Smooth muscle cell of the brain vasculature (primary cell): ENCODE data around the gene ANGEL2.
"Not testable (repeated sequence)": the region's sequence is repeated elsewhere in the genome, so short reads cannot be mapped to it uniquely, and the experiment has no call there.

Experiments
- DNase-seq: peaks from one replicate; pipeline ENCODE4 v3.0.0-alpha.2; 2012; ENCODE audit warnings: low read depth, low spot score

ANGEL2 gene

DNA sequence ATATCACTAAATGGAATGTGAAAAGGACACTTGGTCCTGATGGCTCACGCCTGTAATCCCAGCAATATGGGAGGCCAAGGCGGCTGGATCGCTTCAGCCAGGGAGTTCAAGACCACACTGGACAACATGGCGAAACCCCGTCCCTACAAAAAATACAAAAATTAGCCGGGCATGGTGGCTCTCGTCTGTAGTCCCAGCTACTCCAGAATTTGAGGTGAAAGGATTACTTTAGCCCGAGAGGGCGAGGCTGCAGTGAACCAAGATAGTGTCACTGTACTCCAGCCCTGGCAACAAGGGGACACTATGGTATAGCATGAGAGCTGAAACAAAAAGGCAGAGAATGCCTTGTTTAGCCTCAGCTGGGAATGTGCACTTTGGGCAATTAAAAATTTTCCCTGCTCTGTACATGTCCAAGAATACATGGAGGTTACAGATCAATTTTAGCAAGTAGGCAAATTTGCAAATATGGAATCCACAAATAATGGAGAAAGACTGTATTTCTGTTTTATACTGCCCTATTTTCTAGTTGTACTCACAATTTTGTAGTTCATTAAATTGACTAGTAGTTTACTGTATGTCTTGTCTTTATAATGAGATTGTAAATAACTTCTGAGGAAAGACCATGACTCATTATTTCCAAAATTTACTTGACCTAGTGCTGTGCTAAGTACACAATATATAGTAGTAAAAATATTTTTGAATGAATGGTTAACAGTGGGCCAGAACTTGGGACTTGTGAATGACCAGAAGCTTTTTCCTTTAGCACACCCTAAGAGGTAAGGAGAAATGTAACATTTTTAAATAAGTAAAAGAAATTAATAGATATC lies 2.0 kb upstream of the ANGEL2 start:
- no peak for DNase-seq

DNA sequence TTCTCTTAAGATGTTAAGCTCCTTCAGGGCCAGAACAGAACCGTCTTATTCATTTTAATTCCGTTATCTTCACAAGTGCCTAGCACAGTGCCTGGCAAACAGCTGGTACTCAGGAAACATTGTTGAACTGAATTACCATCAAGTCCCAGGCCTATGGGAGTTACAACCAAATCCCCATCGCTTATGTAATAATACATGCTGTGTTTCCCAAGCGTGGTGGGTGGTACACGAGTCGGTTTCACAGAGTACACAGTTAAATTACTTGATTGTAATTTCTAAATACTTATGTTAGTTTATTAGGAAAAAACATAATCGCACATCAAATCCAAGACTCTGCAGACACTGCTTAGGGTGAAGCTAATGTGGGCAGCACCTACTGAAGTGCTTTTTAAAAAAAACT lies 1.0 kb downstream of the ANGEL2 start:
- no peak for DNase-seq

DNA sequence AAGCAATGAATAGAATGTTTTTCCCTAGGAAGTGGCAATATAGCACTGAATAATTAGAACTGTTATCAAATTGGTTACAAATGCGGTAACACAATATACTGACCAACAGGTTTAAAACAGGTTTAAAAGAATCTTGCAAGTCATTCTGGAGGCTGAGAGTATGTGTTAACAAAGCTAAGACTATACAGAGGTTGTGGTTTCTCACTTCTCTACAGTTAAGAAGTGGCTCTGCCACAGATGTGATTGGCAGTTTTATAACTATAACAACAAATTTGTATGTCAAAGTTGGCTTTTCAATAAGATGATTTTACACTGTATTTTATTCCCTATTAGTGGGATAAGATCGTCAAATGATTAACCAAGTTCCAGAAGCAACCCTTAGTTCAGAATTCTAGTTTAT lies 7.1 kb downstream of the ANGEL2 start:
- no peak for DNase-seq

DNA sequence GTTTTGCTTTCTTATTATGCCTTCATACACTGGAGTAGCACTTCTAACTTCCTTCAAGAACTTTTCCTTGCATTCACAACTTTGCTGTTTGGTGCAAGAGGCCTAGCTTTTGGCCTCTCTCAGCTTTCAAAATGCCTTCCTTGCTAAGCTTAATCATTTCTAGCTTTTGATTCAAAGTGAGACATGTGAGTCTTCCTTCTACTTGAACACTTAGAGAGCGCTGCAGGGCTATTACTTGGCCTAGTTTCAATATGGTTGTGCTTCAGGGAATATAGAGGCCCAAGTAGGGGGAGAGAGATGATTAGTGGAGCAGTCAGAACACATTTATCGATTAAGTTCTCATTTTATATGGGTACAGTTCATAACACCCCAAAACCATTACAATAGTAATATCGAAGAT lies 12.4 kb downstream of the ANGEL2 start:
- DNase-seq: no peak

DNA sequence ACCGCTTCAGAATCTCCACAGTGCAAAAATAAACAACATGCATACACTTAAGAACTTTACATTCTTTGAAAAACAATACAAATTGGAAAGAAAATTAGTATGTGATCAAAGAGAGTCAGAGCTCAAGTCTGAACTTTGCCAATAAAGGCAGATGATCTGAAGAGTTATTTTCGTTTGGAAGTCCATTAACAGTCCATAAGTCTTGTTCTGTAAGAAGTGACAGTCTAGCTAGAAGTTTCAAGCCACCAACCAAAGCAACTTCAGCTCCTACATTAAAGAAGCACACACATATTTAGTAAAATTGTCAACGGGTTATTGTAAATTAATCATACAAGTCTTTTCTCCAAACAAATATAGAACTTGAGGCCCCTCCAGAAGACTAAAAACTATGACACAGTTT lies 20.7 kb downstream of the ANGEL2 start:
- DNase-seq: no peak

DNA sequence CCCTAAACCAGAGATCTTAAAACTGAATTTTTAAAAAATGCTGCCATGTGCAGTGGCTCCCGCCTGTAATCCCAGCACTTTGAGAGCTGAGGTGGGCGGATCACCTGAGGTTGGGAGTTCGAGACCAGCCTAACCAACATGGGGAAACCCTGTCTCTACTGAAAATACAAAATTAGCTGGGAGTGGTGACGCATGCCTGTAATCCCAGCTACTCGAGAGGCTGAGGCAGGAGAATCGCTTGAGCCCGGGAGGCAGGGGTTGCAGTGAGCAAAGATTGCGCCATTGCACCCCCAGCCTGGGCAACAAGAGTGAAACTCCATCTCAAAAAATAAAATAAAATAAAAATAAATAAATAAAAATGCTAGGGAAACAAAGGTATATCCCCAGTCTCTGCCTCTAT lies 21.7 kb downstream of the ANGEL2 start:
- DNase-seq: not testable (repeated sequence)

DNA sequence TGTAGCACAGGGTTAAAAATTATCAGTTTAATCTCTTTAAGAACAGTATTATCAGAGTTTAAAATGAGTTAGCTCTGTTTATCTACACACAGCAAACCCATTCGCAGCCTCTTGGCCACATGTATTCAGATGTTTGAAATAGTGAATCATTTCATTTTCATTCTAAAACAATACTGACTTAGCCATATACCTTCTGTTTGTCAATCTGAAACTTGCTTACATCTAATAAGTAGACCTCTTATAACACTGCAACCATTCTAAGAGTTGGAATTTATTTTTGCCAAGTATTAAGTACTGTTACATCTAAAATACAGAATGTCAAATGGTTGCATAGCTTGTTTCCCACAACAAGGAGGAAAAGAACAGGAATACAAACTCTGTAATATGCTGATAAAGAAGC lies 25.4 kb downstream of the ANGEL2 start:
- DNase-seq: no peak

DNA sequence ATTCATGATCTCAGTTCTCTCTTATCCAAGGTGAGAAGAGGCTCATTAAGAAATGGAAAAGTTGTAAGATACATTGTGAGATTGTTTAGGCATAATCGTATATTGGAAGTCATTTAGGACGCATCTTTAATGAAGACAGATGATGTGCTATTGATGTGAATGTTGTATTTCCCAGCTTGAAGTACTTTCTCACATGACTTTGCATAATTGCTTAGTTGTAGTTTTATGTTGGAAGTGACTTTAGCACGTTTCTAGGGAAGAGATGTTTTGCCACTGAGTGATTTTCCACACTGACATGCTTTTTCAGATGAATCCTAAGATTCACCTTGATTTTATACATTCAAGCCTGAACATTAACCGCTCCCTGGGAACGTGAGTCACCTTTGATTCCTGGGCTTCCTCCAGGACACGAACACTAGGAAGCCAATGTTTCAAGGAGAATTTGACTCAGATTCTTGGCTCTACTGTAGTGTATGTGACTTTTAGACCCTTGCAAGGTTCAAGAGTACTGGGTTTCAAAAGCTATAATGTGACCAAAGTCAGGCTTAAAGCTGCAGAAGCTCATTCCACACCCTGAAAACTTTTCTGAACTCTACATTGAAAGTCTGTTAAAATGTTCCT lies 27.9 kb downstream of the ANGEL2 start:
- no peak for DNase-seq

DNA sequence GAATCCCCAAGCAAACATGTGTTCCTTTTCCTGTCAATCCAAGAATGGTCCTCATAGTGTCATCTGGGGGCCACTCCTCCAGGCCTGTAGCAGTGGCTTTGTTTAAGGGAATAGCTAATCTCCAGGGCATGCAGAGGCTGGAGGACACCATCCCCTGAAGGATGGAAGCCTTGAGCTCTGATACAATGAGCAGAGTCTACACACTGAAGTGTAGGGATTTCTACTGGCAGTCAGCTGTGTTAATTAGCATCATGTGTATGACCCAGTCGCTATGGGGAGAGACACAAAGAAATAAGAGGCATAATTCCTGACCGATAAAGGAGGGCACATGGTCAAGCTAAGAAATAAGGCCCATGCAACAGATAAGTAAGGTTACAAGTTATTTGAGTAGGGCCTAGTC lies 29.1 kb downstream of the ANGEL2 start:
- DNase-seq: no peak

DNA sequence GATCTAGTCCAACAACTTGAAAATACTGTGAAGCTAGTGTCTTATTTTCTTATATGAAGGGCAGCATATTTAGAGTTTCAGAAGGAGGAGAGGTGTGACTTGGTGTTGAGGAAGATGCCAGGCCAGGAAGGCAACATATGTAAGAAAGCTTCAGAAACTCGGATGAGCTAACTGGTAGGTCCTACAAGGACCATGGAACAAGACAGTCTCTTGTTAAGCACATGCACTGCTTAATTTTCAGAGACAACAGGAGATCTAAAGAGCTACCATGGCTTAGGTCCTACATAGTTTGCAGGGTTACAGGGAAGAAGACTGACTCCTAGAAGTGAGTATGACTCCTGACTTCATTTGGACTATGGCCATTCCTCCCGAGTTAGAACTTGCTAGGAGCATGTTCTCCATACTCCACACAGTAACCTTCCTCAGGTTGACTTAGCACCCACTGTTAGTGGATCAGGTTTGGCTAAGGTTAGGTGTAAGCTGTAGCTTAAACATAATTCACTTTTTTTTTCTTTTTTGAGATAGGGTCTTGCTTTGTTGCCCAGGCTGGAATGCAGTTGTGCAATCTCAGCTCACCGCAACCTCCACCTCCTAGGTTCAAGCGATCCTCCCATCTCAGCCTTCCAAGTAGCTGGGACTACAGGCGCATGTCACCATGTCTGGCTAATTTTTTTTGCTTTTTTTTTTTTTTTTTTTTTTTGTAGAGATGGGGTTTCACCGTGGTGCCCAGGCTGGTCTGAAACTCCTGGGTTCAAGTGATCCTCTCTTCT lies 31.0 kb downstream of the ANGEL2 start:
- no peak for DNase-seq

DNA sequence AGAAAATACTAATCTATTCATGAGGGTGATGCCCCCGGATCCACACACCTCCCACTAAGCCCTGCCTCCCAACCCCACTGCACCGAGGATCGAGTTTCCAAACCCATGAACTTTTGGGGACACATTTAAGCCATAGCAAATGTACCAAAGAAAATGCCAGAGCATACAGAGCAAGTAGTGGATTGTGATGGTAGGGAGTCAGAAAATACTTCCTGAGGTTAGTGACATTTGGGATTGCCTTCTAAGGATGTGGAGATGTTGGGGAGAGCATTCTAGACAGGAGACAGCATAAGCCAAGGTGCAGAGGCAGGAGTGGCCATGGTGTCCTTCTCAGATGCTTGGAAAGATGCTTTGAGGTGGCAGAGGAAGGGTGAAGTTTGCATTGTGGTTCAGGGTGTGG lies 32.2 kb downstream of the ANGEL2 start:
- DNase-seq: no peak

DNA sequence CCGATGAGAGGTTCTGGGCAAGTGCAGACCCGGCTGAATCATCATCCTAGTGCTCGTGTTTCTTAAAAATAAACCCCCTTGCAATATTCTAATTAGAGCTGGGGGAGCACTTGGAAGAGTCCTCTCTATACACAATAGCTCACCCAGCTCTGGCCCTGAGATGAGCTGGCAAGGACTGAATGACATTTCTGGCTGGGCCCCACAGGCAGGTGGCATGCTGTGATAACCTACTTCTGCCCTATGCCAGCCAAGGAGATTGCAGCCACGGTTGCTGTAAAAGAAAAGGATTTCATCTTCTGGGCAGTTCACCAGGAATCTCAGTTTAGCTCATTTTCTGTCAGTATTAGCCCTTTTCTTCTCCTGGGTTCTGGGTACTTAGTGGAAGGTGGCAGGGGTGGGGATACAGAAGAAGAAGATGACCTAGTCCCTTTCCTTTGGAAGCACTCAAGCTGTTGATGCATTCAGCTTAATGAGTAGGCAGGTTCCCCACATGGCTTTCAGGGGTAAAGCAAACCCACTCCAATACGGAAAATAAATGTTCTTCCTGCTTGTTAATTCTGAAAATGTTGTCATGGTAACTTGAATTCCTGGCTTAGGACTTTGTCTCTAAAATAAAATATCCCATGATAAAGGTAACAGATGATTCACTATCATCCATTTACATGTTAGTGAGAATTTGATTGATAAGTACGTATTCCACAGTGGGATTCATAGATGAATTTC lies 33.1 kb downstream of the ANGEL2 start:
- DNase-seq: no peak

DNA sequence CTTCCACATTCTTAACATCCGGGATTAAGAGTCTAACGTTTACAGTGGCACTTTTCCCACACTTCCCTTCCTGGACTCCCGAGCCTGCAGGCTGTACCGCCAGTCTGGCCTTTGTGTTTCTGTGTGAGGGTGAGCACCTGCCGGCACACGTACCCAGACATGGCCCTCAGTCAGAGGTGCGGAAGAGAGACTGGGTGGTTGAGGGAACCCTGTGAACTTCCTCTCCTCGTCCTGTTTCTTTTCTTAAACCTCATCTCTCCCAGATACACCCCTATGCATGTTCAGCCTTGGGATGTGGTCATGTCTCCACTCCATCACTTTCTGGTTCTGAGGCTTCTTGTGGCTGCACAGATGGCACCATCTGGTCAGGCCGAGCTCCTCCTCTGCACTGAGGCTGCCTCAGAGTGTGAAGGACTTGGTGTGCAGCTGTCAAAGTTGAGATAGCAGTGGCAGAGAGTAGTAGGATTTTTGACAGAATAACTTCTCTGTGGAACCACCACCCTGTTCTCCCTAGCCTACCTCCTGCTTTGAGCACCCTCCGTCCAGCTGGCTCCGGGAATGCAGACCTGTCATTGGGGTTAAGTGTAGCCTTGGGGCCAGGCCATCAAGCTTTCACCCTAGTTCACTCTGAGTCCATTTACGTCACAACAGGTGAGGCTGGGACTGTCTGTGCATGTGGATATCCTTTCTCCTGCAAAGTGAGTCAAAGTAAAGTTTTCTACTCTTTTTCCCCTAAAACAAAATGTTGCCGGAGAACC lies 33.9 kb downstream of the ANGEL2 start:
- DNase-seq: no peak

DNA sequence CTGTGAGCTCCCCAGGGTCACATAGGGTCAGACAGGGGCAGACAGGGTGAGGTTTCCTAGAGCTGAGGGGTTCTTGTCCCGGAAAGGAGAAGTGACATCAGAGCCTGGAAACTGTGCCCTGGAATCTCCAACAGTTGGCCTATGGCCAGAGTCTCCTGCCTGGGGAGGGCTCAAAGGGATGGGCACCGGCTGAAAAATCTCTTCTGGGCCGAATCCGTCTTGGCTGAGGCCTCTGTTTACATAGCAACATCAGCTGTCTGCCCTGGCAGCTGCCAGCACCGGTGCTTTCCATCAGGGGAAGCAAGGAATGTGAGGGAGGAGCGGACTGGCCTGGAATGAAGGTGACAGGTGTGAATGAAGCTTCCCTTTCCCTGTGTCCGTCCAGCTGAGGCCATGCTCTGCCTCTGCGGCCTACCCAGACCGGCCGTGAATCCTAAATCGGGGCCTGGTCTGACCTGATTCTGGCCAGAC lies 34.6 kb downstream of the ANGEL2 start:
- no peak for DNase-seq

DNA sequence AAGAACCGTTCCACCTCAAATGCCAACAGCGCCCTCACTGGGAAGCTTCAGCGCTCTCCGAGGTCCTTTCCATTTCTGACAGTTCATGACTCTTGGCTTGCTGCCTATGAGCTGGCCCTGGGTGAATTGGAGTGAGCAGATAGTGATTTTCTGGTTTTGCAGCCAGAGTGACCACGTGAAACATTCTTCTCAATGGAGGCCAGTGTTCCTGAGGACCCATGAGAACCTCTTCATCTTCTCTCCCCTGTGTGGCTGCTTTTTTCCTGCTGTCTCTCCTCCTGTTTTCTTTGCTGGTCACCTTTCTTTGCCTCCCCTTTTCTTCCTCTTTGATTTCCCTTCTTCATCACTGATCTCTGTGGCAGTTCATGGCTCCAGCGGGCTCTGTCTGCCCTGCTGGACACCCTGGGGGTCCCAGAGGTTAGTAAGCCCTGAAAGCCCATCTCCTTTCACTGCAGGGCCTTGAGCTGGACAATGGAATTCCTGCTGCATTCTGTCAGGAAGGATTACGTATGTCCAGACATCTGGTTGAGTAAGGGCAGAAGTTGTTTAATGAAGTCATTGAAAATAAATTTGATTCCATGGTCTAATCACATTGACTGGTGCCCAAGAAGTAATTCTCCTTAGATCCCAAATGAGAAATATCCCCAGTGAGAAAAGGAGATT lies 35.4 kb downstream of the ANGEL2 start:
- no peak for DNase-seq

DNA sequence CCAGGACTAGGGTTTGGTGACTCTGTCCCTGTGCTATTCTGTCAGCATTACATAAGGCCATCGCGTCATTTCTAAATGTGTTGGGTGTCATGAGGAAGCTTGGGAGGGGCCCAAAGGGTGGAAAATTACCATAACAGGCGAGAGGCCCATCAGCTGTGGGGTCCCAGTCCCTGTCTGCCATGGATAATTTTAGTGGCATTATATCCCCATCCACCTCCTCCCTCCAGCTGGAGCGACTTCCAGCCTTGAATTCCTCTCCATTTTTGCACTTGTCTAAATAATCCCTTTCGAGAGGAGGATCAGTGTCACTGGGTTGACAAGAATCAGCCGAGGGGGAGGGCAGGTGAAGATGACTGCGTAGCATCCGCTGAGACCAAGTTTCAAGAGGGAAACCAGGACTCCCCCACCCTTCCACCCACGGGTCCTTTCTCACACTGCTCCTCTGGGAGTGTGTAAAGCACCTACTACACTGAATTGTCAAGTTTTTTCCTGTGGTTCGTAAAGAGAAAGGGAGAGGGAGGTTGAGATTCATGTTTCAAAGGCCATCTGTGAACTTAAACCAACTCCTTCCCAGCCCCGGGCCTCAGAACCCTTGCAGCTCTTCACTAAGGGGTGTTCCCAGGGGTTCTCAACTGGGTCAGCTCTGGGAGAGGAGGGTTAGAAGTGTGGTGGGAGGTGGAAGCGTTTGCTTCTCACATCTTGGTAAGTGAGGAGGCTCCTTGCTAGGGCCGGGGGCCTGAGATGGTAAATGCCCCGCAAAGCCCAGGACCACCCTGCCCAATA lies 36.1 kb downstream of the ANGEL2 start:
- no peak for DNase-seq

DNA sequence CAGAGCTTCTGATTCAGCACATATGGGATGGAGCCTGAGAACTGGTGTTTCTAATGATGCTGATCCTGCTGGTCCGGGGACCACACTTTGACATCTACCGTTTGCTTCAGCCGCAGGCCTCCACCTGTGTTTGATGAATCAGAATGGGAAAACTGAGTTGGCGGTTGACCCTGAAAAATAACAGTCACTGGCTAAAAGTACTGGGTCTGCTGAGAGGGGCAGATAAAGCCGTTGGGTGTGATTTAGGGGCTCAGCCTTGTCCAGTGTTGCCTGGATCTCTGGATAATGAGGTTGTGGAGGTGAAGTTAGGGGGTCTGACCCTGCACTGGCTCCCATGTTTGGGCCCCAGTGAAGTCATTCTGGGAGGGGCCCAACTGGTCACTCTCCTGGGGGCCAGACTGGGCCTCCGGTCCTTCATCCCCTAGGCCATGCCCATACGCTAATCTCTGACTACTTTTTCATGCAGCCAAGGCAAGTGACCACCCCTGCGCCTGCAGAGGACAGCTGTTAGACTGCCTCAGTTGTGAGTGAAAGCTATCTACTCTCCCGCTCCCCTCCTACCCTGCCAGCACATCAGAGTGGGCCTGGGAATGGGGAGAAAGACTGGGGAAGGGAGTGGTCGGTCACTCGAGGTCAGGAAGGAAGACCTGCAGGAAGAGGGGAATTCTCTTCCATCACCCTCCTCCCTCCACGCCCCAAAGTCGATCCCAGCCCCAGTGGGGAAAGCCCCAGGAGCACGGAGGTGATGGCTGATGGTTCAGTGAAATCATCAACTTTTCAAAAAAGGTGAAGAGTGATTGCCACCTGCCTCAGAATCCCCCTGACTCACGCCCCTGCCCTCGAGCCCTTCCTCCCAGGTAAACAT lies 37.7 kb downstream of the ANGEL2 start:
- DNase-seq: no peak

DNA sequence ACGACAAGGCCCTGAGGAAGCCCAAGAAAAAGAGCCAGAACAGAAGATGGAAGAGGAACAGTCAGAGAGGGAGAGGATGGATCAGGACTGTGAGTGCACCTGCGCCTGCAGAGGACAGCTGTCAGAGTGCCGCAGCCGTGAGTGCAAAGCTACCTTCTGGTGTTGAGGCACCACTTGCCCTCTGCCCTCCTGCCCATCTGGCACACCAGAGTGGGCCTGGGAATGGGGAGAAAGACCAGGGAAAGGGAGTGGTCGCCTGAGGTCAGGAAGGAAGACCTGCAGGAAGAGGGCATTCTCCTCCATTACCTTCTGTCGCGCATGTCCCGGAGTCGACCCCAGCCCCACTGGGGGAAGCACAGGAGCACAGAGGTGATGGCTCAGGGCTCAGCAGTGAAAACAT lies 39.1 kb downstream of the ANGEL2 start:
- DNase-seq: no peak
